ENCODE results near the gene PIGBOS1. TPM values are rescaled to one million over a fixed set of nuclear protein-coding genes. Genes with fewer than 3 reads are reported as not detected.

PIGBOS1 gene
- total RNA-seq, 1 experiment from 2014 or later: 8.6 TPM

DNA sequence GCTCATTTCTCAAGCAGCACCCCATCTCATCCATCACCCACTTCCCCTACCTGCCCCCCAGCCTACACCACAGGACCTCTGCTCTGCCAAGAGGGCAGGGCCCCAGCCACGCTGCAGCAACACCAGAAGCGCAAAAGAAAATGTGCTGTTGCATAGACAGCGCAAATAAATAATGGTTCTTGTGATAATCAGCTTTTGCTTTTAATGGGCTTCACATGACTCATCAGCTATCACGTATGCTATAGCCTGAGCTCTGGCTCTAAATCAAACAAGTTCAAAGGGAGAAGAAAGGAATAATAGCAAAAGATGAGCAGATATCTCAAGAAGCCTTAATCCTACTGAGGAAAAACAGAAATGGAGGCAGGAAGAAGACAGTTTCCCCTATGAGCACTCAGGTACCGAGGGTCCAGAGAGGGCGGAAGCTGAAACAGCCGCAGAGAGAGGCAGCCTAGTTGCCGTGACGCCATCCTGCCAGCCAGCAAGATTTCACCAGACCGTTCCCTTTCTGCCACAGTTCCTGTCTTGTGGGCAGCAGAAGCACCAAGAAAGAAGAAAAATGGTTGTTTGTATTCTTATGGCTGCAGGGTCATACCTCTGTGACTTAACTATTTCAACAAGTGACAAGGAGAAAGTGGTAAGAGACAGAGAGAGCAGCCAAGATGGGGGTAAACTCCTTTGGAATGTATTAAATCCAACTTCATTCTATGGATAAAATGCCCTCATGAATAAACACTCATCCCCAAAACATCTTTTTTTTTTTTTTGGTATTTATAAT lies 51.3 kb downstream of the PIGBOS1 start:
- Histone ChIP-seq H3K9me2 (replicated peaks; ENCODE audit: low read length) (no peaks in the 10 kb centered on the region), H3K4me2 (ENCODE audit: low read length) (no peak overlapping the region), H3K79me2 (ENCODE audit: low read length) (no peaks in the 10 kb centered on the region), H3K4me3 (ENCODE audit: low read length) (no peak overlapping the region), H4K20me1 (ENCODE audit: low read length) (no peaks in the 10 kb centered on the region), H3F3A (ENCODE audit: low read length, unreplicated experiment) (no peaks in the 10 kb centered on the region), H2AFZ (ENCODE audit: low read length) (no peak overlapping the region), H3K27ac (ENCODE audit: low read length) (no peak overlapping the region), H3K9me3 (ENCODE audit: low read length) (no peaks in the 10 kb centered on the region), H3K27me3 (ENCODE audit: low read length) (no peaks in the 10 kb centered on the region), H3K4me1 (ENCODE audit: insufficient read depth, low read length) (no peaks in the 10 kb centered on the region), H3K9ac (ENCODE audit: low read length) (no peak overlapping the region), H3K36me3 (ENCODE audit: low read depth, low read length) (no peaks in the 10 kb centered on the region)
- DNase-seq (no peak), ATAC-seq (no peak)
- POLR2A ChIA-PET (ENCODE audit: unreplicated experiment): no interaction called here
- TF ChIP-seq, protein P1, sequence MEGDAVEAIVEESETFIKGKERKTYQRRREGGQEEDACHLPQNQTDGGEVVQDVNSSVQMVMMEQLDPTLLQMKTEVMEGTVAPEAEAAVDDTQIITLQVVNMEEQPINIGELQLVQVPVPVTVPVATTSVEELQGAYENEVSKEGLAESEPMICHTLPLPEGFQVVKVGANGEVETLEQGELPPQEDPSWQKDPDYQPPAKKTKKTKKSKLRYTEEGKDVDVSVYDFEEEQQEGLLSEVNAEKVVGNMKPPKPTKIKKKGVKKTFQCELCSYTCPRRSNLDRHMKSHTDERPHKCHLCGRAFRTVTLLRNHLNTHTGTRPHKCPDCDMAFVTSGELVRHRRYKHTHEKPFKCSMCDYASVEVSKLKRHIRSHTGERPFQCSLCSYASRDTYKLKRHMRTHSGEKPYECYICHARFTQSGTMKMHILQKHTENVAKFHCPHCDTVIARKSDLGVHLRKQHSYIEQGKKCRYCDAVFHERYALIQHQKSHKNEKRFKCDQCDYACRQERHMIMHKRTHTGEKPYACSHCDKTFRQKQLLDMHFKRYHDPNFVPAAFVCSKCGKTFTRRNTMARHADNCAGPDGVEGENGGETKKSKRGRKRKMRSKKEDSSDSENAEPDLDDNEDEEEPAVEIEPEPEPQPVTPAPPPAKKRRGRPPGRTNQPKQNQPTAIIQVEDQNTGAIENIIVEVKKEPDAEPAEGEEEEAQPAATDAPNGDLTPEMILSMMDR (conservative IDR thresholded peaks at IDR 0.05; ENCODE audit: low read depth, low read length): no peak
- TF ChIP-seq EZH2phosphoT487 (IDR thresholded peaks at IDR 0.05; ENCODE audit: borderline replicate concordance, low read length) (no peak), EZH2 (IDR thresholded peaks at IDR 0.05; ENCODE audit: low read length, unreplicated experiment) (no peak)
- CTCF ChIA-PET: no interaction called here
- intact Hi-C loops (cut with micrococcal nuclease): no loop called here
- no TSS peak for BruUV-seq (replicated peaks)

Other genes with a start within 250 kb of the PIGBOS1 start
- 37.0 and 43.5 TPM in 2 replicates for gene RSL24D1, start 122.2 kb downstream of the PIGBOS1 start, total RNA-seq (2014; rRNA removed)
- 6.3 and 9.4 TPM in 2 replicates for gene RAB27A, start 29.3 kb downstream of the PIGBOS1 start, total RNA-seq (2014; rRNA removed)
- 10.9 and 15.3 TPM in 2 replicates for gene PIGB, start 99 bp upstream of the PIGBOS1 start, total RNA-seq (2014; rRNA removed)
- gene CCPG1, start 89.2 kb upstream of the PIGBOS1 start, total RNA-seq (2014; rRNA removed): 7.5 and 7.8 TPM in 2 replicates
- 0.63 and 3.1 TPM in 2 replicates for gene PIERCE2, start 89.4 kb upstream of the PIGBOS1 start, total RNA-seq (2014; rRNA removed)
- gene DNAAF4, start 189.1 kb upstream of the PIGBOS1 start, total RNA-seq (2014; rRNA removed): 0.91 and 0.92 TPM in 2 replicates